H1 (cell line): ENCODE results near the gene PPARA. TPM values are rescaled to one million over a fixed set of nuclear protein-coding genes. Genes with fewer than 3 reads are reported as not detected.

Experiments used
- CTCF ChIA-PET: fragments of 300-600 bp; sonication (Branson Sonifier 250); formaldehyde crosslinking; loops from one replicate; lab custom pipeline; 2021; ENCODE audit not compliant: partially characterized antibody; lab: Charles Lee
- POLR2A ChIA-PET: fragments of 300-600 bp; sonication (Branson Sonifier 250); formaldehyde crosslinking; loops from one replicate; lab custom pipeline; 2021; ENCODE audit warnings: inconsistent platforms; ENCODE audit not compliant: partially characterized antibody; lab: Charles Lee
- DNase-seq, 2 experiments: peaks; one replicate each; pipeline versions ENCODE4 v3.0.0 to v3.0.0-alpha.2; 2010 to 2022; ENCODE audit warnings: low spot score in 2 of 2, low read depth in 1 of 2, mixed read lengths in 1 of 2
- FAIRE-seq: peaks from 2 replicates; lab custom pipeline; 2011; peaks lifted over from hg19 to GRCh38; lab: Jason Lieb, UNC
- H2AFZ ChIP-seq: 2 replicates; pipeline ENCODE4 v1.8.1; 2012; ENCODE audit warnings: low read length, inconsistent platforms
- H2AK5ac ChIP-seq: 2 replicates; pipeline ENCODE4 v1.6.1; 2013; ENCODE audit warnings: low read depth, low read length
- H2BK120ac ChIP-seq: replicated peaks from 2 replicates; pipeline ENCODE3; 2013; ENCODE audit warnings: low read depth, low read length, inconsistent platforms
- H2BK12ac ChIP-seq: 2 replicates; pipeline ENCODE4 v1.6.1; 2013; ENCODE audit warnings: low read depth, low read length
- H2BK15ac ChIP-seq: 2 replicates; pipeline ENCODE4 v1.6.1; 2013; ENCODE audit warnings: low read length
- H2BK20ac ChIP-seq: 2 replicates; pipeline ENCODE4 v1.6.1; 2013; ENCODE audit warnings: low read length
- H2BK5ac ChIP-seq: 2 replicates; pipeline ENCODE4 v1.6.1; 2013; ENCODE audit warnings: low read depth, low read length
- H3K14ac ChIP-seq: 2 replicates; pipeline ENCODE4 v1.6.1; 2013; ENCODE audit warnings: inconsistent platforms; ENCODE audit not compliant: insufficient read length
- H3K18ac ChIP-seq: 2 replicates; pipeline ENCODE4 v1.6.1; 2013; ENCODE audit warnings: low read length; ENCODE audit errors: extremely low read depth
- H3K23ac ChIP-seq: 2 replicates; pipeline ENCODE4 v1.6.1; 2013; ENCODE audit warnings: inconsistent platforms; ENCODE audit not compliant: insufficient read length
- H3K23me2 ChIP-seq: 2 replicates; pipeline ENCODE4 v1.6.1; 2013; ENCODE audit warnings: low read depth, low read length
- H3K27ac ChIP-seq: 2 replicates; pipeline ENCODE4 v1.6.1; 2011; ENCODE audit warnings: low read depth, low read length, inconsistent platforms
- H3K27me3 ChIP-seq, 4 experiments: replicated peaks in 1 of 4; 1 replicate in 1 of 4; 2 replicates in 3 of 4; pipeline versions ENCODE4 v1.6.1 to v1.8.1; 2011 to 2013; ENCODE audit warnings: low read length in 3 of 4, mild to moderate bottlenecking in 3 of 4, inconsistent platforms in 2 of 4, mixed read lengths in 2 of 4, moderate library complexity in 1 of 4; ENCODE audit not compliant: control insufficient read depth in 3 of 4, insufficient read depth in 3 of 4; ENCODE audit errors: extremely low read depth in 1 of 4
- H3K36me3 ChIP-seq, 4 experiments: 2 replicates each; pipeline versions ENCODE4 v1.6.1 to v1.8.1; 2011 to 2013; ENCODE audit warnings: mild to moderate bottlenecking in 4 of 4, low read length in 3 of 4, moderate library complexity in 2 of 4, control low read depth in 1 of 4, inconsistent platforms in 1 of 4; ENCODE audit not compliant: insufficient read depth in 4 of 4, control insufficient read depth in 2 of 4
- H3K4ac ChIP-seq: replicated peaks from 2 replicates; pipeline ENCODE3; 2013; ENCODE audit warnings: low read length, low read depth, mixed read lengths, inconsistent platforms; ENCODE audit not compliant: insufficient read length
- H3K4me1 ChIP-seq, 4 experiments: replicated peaks in 1 of 4; 1 replicate in 1 of 4; 2 replicates in 3 of 4; pipeline versions ENCODE4 v1.6.1 to v1.8.1; 2011 to 2013; ENCODE audit warnings: low read length in 3 of 4, inconsistent platforms in 2 of 4, mixed read lengths in 1 of 4; ENCODE audit not compliant: insufficient read depth in 4 of 4, control insufficient read depth in 3 of 4
- H3K4me2 ChIP-seq, 2 experiments: 2 replicates each; pipeline versions ENCODE4 v1.6.1 to v1.8.1; 2011 to 2013; ENCODE audit warnings: low read depth in 2 of 2, low read length in 2 of 2, control low read depth in 1 of 2, inconsistent platforms in 1 of 2, mild to moderate bottlenecking in 1 of 2; ENCODE audit not compliant: insufficient read depth in 1 of 2
- H3K4me3 ChIP-seq, 4 experiments: fragments of 200-600, 300-600 bp in 1 of 4; sonication (generic), shearing (Covaris generic), sonication (Bioruptor Twin) in 1 of 4; 2 replicates each; pipeline versions ENCODE4 v1.5.1 to v1.8.1; 2011 to 2016; ENCODE audit warnings: low read length in 4 of 4, low read depth in 3 of 4, control low read depth in 2 of 4, inconsistent platforms in 2 of 4, mild to moderate bottlenecking in 2 of 4, mixed read lengths in 1 of 4, moderate library complexity in 1 of 4; ENCODE audit not compliant: insufficient read depth in 2 of 4; ENCODE audit errors: extremely low read depth in 1 of 4
- H3K56ac ChIP-seq: replicated peaks from 2 replicates; pipeline ENCODE3; 2013; ENCODE audit warnings: low read depth, mild to moderate bottlenecking, mixed read lengths, low read length, inconsistent platforms; ENCODE audit not compliant: insufficient read length
- H3K79me1 ChIP-seq: 2 replicates; pipeline ENCODE4 v1.6.1; 2013; ENCODE audit warnings: low read depth, low read length, control low read depth
- H3K79me2 ChIP-seq, 2 experiments: 2 replicates each; pipeline versions ENCODE4 v1.6.1 to v1.8.1; 2012 to 2013; ENCODE audit warnings: low read length in 2 of 2, mild to moderate bottlenecking in 2 of 2, inconsistent platforms in 1 of 2; ENCODE audit not compliant: insufficient read depth in 2 of 2, control insufficient read depth in 1 of 2
- H3K9ac ChIP-seq, 4 experiments: replicated peaks in 1 of 4; 1 replicate in 1 of 4; 2 replicates in 3 of 4; pipeline versions ENCODE4 v1.6.1 to v1.8.1; 2011 to 2013; ENCODE audit warnings: low read depth in 3 of 4, low read length in 3 of 4, control low read depth in 2 of 4, mild to moderate bottlenecking in 2 of 4, moderate library complexity in 2 of 4, inconsistent platforms in 1 of 4; ENCODE audit errors: extremely low read depth in 1 of 4
- H3K9me3 ChIP-seq, 2 experiments: 2 replicates each; pipeline versions ENCODE4 v1.6.1 to v1.8.1; 2012 to 2013; ENCODE audit warnings: mild to moderate bottlenecking in 2 of 2, moderate library complexity in 2 of 2, control low read depth in 1 of 2, inconsistent platforms in 1 of 2, low read depth in 1 of 2, low read length in 1 of 2, mixed read lengths in 1 of 2; ENCODE audit not compliant: insufficient read depth in 2 of 2
- H4K20me1 ChIP-seq, 2 experiments: replicated peaks in 1 of 2; 2 replicates each; pipeline versions ENCODE3 to v1.8.1; 2011 to 2013; ENCODE audit warnings: inconsistent platforms in 2 of 2, low read length in 2 of 2, mild to moderate bottlenecking in 1 of 2; ENCODE audit not compliant: insufficient read depth in 2 of 2, control insufficient read depth in 1 of 2
- H4K5ac ChIP-seq: 2 replicates; pipeline ENCODE4 v1.6.1; 2013; ENCODE audit warnings: low read length, low read depth, mixed read lengths, inconsistent platforms; ENCODE audit not compliant: insufficient read length
- H4K8ac ChIP-seq: 2 replicates; pipeline ENCODE4 v1.8.0; 2013; ENCODE audit warnings: mild to moderate bottlenecking, moderate library complexity, low read length, inconsistent platforms; ENCODE audit not compliant: insufficient read depth; ENCODE audit errors: extremely low read depth
- H4K91ac ChIP-seq: replicated peaks from 2 replicates; pipeline ENCODE3; 2013; ENCODE audit warnings: low read length, mixed read lengths, inconsistent platforms; ENCODE audit not compliant: insufficient read length
- CTBP2 ChIP-seq: IDR thresholded peaks from 2 replicates; pipeline ENCODE4 v1.7.0; 2011; ENCODE audit warnings: borderline replicate concordance, mild to moderate bottlenecking, moderate library complexity, mixed read lengths, low read length; ENCODE audit not compliant: insufficient read depth, insufficient read length
- CTCF ChIP-seq, 3 experiments: IDR thresholded peaks; 1 replicate in 2 of 3; 2 replicates in 1 of 3; pipeline versions ENCODE4 v1.5.1 to v1.6.1; 2011; ENCODE audit warnings: low read length in 3 of 3, mild to moderate bottlenecking in 3 of 3, inconsistent platforms in 2 of 3, low read depth in 1 of 3, moderate library complexity in 1 of 3; ENCODE audit not compliant: insufficient read depth in 1 of 3; ENCODE audit errors: control extremely low read depth in 1 of 3
- E2F6 ChIP-seq: IDR thresholded peaks from 2 replicates; pipeline ENCODE4 v1.6.1; 2012; ENCODE audit warnings: inconsistent platforms
- NRF1 ChIP-seq: IDR thresholded peaks from 2 replicates; pipeline ENCODE4 v1.6.1; 2011; ENCODE audit warnings: mild to moderate bottlenecking, low read depth, low read length, improper control_type of control experiment
- RAD21 ChIP-seq, 2 experiments: IDR thresholded peaks in 1 of 2; conservative IDR thresholded peaks in 1 of 2; 2 replicates each; pipeline ENCODE4 v1.6.1; 2011; ENCODE audit warnings: low read depth in 2 of 2, low read length in 2 of 2, improper control_type of control experiment in 1 of 2, inconsistent platforms in 1 of 2, mild to moderate bottlenecking in 1 of 2, moderate library complexity in 1 of 2
- RNF2 ChIP-seq: fragments of 200-900, 300-1000 bp; sonication (generic); IDR thresholded peaks from 2 replicates; pipeline ENCODE4 v1.7.1; 2016; ENCODE audit warnings: borderline replicate concordance, low read depth, mild to moderate bottlenecking, antibody characterized with exemption, low read length; ENCODE audit not compliant: poor library complexity, severe bottlenecking; ENCODE audit errors: missing control alignments
- SAP30 ChIP-seq: fragments of 300-600 bp; sonication (generic); IDR thresholded peaks from 2 replicates; pipeline ENCODE4 v1.7.1; 2012; ENCODE audit warnings: low read length, moderate library complexity, mild to moderate bottlenecking, inconsistent platforms; ENCODE audit not compliant: insufficient read depth, insufficient replicate concordance
- SP1 ChIP-seq: IDR thresholded peaks from 2 replicates; pipeline ENCODE4 v1.6.1; 2011; ENCODE audit warnings: low read depth, low read length
- WGBS, 2 experiments: shearing (Covaris generic) in 1 of 2; methylation state at CpG; one replicate each; pipeline versions ENCODE4 v1.1.6 to v1.1.7; 2013 to 2015; ENCODE audit warnings: low lambda C conversion rate in 2 of 2, mixed read lengths in 2 of 2, inconsistent platforms in 1 of 2, low coverage in 1 of 2, missing lambda C conversion rate in 1 of 2; ENCODE audit not compliant: insufficient replicate concordance in 2 of 2, insufficient coverage in 1 of 2, insufficient read length in 1 of 2; ENCODE audit errors: extremely low coverage in 1 of 2, missing lambda C conversion rate in 1 of 2; 5-methylcytosine and 5-hydroxymethylcytosine counted together
- polyA plus RNA-seq, 7 experiments: library from polyadenylated mRNA; depleted of rRNA in 3 of 7; stranded (reverse) in 5 of 7; unstranded in 2 of 7; fragments of >200 nt in 5 of 7; fragments of 200-250 nt in 2 of 7; gene quantifications; 1 replicate in 5 of 7; 2 replicates in 1 of 7; 4 replicates in 1 of 7; pipeline versions ENCODE4 v1.2.1 to v1.2.3, GENCODE V29; 2011 to 2013; ENCODE audit warnings: missing spikeins in 2 of 7, mixed read lengths in 2 of 7
- total RNA-seq: library from RNA; stranded (reverse); fragmentation: NEBNext Ultra II Directional; extraction: Animal tissue kit (Norgen Biotek cat#: 25700); gene quantifications from 2 replicates; pipeline ENCODE4 v1.2.1, GENCODE V29; 2021

The PPARA gene
- total and polyA plus RNA-seq, 2 of the 8 experiments (the other 6 are each of a cell fraction or from before 2014, with no cell fraction given) = 3.1 to 8.2 TPM

GRCh38 chr22:46251266-46251665 lies 100.9 kb downstream of the PPARA start:
- Histone ChIP-seq H3K23me2 (peaks cover 5% of the 10 kb centered on the region; the same call in 1 of the 2 replicates), H2BK20ac (no peak overlapping the region), H3K18ac (no peak overlapping the region), H3K9ac (no peak overlapping the region), H3K27ac (no peak overlapping the region), H3K4me3 (peak overlapping the region in 2 of 4 experiments; percentile 55 to 70; a peak in 2 of 8 replicates), H3K9me3 (no peaks in the 10 kb centered on the region; a peak in 1 of 4 replicates), H2AFZ (no peak overlapping the region), H2BK120ac (no peak overlapping the region), H2BK5ac (no peak overlapping the region), H3K4ac (no peak overlapping the region), H3K36me3 (no peaks in the 10 kb centered on the region), H2BK12ac (no peak overlapping the region), H3K4me2 (peak overlapping the region; percentile 62 to 96), H4K8ac (no peak overlapping the region), H3K27me3 (peaks cover 0 to 4% (median 2%) of the 10 kb centered on the region in 4 experiments; a peak in 2 of 7 replicates), H4K20me1 (no peaks in the 10 kb centered on the region), H3K14ac (no peak overlapping the region), H3K79me1 (no peaks in the 10 kb centered on the region; the same call in 1 of the 2 replicates), H4K5ac (no peak overlapping the region), H3K4me1 (peaks cover 0 to 4% (median 2%) of the 10 kb centered on the region in 4 experiments; a peak in 4 of 7 replicates), H4K91ac (no peak overlapping the region), H3K56ac (no peak overlapping the region), H2AK5ac (no peak overlapping the region), H3K79me2 (no peaks in the 10 kb centered on the region), H3K23ac (no peak overlapping the region), H2BK15ac (no peak overlapping the region)
- POLR2A ChIA-PET = interaction anchor here (1.6 to 2.9 kb wide), 2 partner anchors 11 to 58 kb away, joined by 4 to 13 read pairs; partner anchors contain the start of gene PKDREJ
- FAIRE-seq (no peak), DNase-seq (no peak)
- CTCF ChIA-PET = interaction anchor here (1.2 kb wide), 1 partner anchor 11 kb away, joined by 3 read pairs; the partner anchor contains the start of gene PKDREJ
- 84% methylated on average over 7 of the region's 7 CpGs; no CpG with 5 or more reads in 1 of the 2 experiments for WGBS, 2 experiments
- TF ChIP-seq E2F6 (no peak), SP1 (no peak), SAP30 (no peak), CTCF (IDR thresholded peaks at IDR 0.05; ENCODE audit: control extremely low read depth in 1 of 3, insufficient read depth in 1 of 3, low read depth in 1 of 3, low read length in 3 of 3) (no peak), RAD21 (IDR thresholded peaks at IDR 0.05 in 1 of 2, conservative IDR thresholded peaks at IDR 0.05 in 1 of 2; ENCODE audit: low read depth in 2 of 2, low read length in 2 of 2) (no peak), CTBP2 (no peak), NRF1 (no peak), RNF2 (no peak)
